HepG2 (cell line): ENCODE measurements around the gene NUDT22. TPM values are rescaled to one million over a fixed set of nuclear protein-coding genes. Genes with fewer than 3 reads are reported as not detected.

ENCODE experiments used
- CHD2 ChIP-seq: IDR thresholded peaks from 2 replicates; pipeline ENCODE4 v1.6.1; 2011; ENCODE audit warnings: low read depth, low read length, improper control_type of control experiment
- FOXA1 ChIP-seq, 2 experiments: fragments of 450-650 bp in 1 of 2; sonication (generic) in 1 of 2; formaldehyde crosslinking in 1 of 2; IDR thresholded peaks; 2 replicates each; pipeline versions ENCODE4 v1.4.0 to v1.6.1; 2016 to 2020; ENCODE audit warnings: missing genetic modification reagents in 1 of 2
- GABPB1 ChIP-seq: IDR thresholded peaks from 2 replicates; pipeline ENCODE4 v1.6.1; 2016; ENCODE audit warnings: mild to moderate bottlenecking, missing genetic modification reagents, moderate library complexity, missing compliant biosample characterization
- JUNB ChIP-seq: sonication (generic); formaldehyde crosslinking; IDR thresholded peaks from 2 replicates; pipeline ENCODE4 v1.8.0; 2022; ENCODE audit warnings: missing genetic modification reagents, mild to moderate bottlenecking, borderline replicate concordance
- MAZ ChIP-seq, 2 experiments: sonication (generic) in 1 of 2; formaldehyde crosslinking in 1 of 2; IDR thresholded peaks; 2 replicates each; pipeline versions ENCODE4 v1.5.0 to v1.6.1; 2012 to 2020; ENCODE audit warnings: low read depth in 2 of 2, mild to moderate bottlenecking in 2 of 2, borderline replicate concordance in 1 of 2, improper control_type of control experiment in 1 of 2, low read length in 1 of 2, missing genetic modification reagents in 1 of 2, moderate library complexity in 1 of 2
- MLXIP ChIP-seq: sonication (generic); formaldehyde crosslinking; IDR thresholded peaks from 2 replicates; pipeline ENCODE4 v1.9.0; 2021; ENCODE audit warnings: missing genetic modification reagents, borderline replicate concordance
- NR0B2 ChIP-seq: sonication (generic); formaldehyde crosslinking; IDR thresholded peaks from 2 replicates; pipeline ENCODE4 v1.4.0; 2020; ENCODE audit warnings: mild to moderate bottlenecking, missing genetic modification reagents
- PPARG ChIP-seq: conservative IDR thresholded peaks from 2 replicates; pipeline ENCODE4 v1.6.1; 2016; ENCODE audit warnings: missing biosample characterization, missing genetic modification reagents
- SIN3A ChIP-seq: IDR thresholded peaks from 2 replicates; pipeline ENCODE4 v1.6.1; 2011; ENCODE audit warnings: low read depth, mild to moderate bottlenecking, control low read depth, low read length, borderline replicate concordance
- SMAD9 ChIP-seq: sonication (generic); formaldehyde crosslinking; IDR thresholded peaks from 2 replicates; pipeline ENCODE4 v1.5.1; 2020; ENCODE audit warnings: mild to moderate bottlenecking, missing genetic modification reagents
- SMARCE1 ChIP-seq: fragments of 450-650 bp; IDR thresholded peaks from 2 replicates; pipeline ENCODE4 v1.6.1; 2017; ENCODE audit warnings: borderline replicate concordance
- SP5 ChIP-seq: IDR thresholded peaks from 2 replicates; pipeline ENCODE4 v1.6.1; 2016; ENCODE audit warnings: low read depth, borderline replicate concordance
- ZBTB1 ChIP-seq: sonication (generic); formaldehyde crosslinking; IDR thresholded peaks from 2 replicates; pipeline ENCODE4 v1.4.0; 2020; ENCODE audit warnings: missing genetic modification reagents, borderline replicate concordance
- ZNF235 ChIP-seq: sonication (generic); formaldehyde crosslinking; IDR thresholded peaks from 2 replicates; pipeline ENCODE4 v1.8.1; 2023; ENCODE audit warnings: mild to moderate bottlenecking, missing genetic modification reagents, borderline replicate concordance
- ZNF460 ChIP-seq: sonication (generic); formaldehyde crosslinking; IDR thresholded peaks from 2 replicates; pipeline ENCODE4 v1.5.1; 2020; ENCODE audit warnings: missing genetic modification reagents, mild to moderate bottlenecking, borderline replicate concordance
- ZNF589 ChIP-seq: sonication (generic); formaldehyde crosslinking; conservative IDR thresholded peaks from 2 replicates; pipeline ENCODE4 v1.8.0; 2022; ENCODE audit warnings: mild to moderate bottlenecking, moderate library complexity, missing genetic modification reagents
- ZNF724P ChIP-seq: sonication (generic); formaldehyde crosslinking; IDR thresholded peaks from 2 replicates; pipeline ENCODE4 v1.8.0; 2022; ENCODE audit warnings: missing genetic modification reagents, borderline replicate concordance
- ZNF772 ChIP-seq: sonication (generic); formaldehyde crosslinking; IDR thresholded peaks from 2 replicates; pipeline ENCODE4 v1.5.0; 2020; ENCODE audit warnings: mild to moderate bottlenecking, missing genetic modification reagents
- polyA plus RNA-seq, 8 experiments: library from polyadenylated mRNA; depleted of rRNA in 3 of 8; stranded (reverse) in 7 of 8; unstranded in 1 of 8; fragments of >200 nt; fragmentation: Illumina TruSeq in 4 of 8; extraction: Trizol in 4 of 8; gene quantifications; 2 replicates each; pipeline versions ENCODE4 v1.2.1 to v1.2.3, GENCODE V29; 2011 to 2016; ENCODE audit warnings: low read depth in 4 of 8, missing spikeins in 1 of 8, mixed read lengths in 1 of 8; ENCODE audit not compliant: insufficient read depth in 1 of 8
- total RNA-seq, 5 experiments: library from RNA; depleted of rRNA; stranded (reverse); fragments of >200 nt; fragmentation: Illumina TruSeq; extraction: Trizol; gene quantifications; 2 replicates each; pipeline ENCODE4 v1.2.3, GENCODE V29; 2016; ENCODE audit warnings: low read depth in 1 of 5
- TF ChIP-seq, protein P1 (sequence below): sonication (generic); formaldehyde crosslinking; conservative IDR thresholded peaks from 2 replicates; pipeline ENCODE4 v1.4.0; 2020; ENCODE audit warnings: mild to moderate bottlenecking, missing genetic modification reagents, moderate library complexity
- TF ChIP-seq, protein P2 (sequence below): sonication (generic); formaldehyde crosslinking; IDR thresholded peaks from 2 replicates; pipeline ENCODE4 v1.4.0; 2020; ENCODE audit warnings: mild to moderate bottlenecking, missing genetic modification reagents

The NUDT22 gene
- total and polyA plus RNA-seq, 2 of the 13 experiments (the other 11 are each of a cell fraction or from before 2014, with no cell fraction given) = 33.5 to 39.8 TPM

DNA sequence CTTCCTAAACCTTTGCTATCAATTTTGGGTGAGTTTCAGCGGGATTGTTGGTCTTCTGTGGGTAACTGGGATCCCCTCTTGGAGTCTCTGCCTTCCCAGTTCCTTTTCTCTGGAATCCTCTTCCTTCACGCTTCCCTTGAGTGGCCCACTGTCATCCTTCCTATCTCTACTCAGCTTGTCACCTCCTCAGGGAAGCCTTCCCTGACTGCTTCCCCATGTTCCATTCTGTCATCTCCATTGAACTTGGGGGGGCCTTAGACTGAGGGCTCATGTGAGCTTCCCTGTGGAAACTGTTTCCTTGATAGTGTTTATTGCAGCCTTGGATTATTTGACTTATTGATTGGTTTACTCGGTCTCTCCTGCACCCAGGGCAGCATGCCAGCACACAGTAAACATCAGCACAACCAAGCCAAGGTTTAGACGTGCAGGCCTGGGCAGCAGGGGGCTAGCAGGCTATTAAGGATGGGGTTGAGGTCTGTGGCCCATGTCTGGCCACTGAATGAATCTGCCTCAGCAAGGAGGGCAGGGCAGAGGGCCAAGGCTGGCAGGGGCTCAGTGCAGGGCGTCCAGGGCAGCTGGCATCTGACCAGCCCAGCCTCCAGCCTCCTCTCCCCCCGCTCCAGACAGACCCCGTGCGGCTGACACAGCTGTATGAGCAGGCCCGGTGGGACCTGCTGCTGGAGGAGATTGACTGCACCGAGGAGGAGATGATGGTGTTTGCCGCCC, 7.3 kb upstream of the NUDT22 start (continued):
- TF ChIP-seq, protein P1, sequence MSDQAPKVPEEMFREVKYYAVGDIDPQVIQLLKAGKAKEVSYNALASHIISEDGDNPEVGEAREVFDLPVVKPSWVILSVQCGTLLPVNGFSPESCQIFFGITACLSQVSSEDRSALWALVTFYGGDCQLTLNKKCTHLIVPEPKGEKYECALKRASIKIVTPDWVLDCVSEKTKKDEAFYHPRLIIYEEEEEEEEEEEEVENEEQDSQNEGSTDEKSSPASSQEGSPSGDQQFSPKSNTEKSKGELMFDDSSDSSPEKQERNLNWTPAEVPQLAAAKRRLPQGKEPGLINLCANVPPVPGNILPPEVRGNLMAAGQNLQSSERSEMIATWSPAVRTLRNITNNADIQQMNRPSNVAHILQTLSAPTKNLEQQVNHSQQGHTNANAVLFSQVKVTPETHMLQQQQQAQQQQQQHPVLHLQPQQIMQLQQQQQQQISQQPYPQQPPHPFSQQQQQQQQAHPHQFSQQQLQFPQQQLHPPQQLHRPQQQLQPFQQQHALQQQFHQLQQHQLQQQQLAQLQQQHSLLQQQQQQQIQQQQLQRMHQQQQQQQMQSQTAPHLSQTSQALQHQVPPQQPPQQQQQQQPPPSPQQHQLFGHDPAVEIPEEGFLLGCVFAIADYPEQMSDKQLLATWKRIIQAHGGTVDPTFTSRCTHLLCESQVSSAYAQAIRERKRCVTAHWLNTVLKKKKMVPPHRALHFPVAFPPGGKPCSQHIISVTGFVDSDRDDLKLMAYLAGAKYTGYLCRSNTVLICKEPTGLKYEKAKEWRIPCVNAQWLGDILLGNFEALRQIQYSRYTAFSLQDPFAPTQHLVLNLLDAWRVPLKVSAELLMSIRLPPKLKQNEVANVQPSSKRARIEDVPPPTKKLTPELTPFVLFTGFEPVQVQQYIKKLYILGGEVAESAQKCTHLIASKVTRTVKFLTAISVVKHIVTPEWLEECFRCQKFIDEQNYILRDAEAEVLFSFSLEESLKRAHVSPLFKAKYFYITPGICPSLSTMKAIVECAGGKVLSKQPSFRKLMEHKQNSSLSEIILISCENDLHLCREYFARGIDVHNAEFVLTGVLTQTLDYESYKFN (CRISPR knock-in tag) = peak; percentile 74
- TF ChIP-seq SP5 (CRISPR knock-in tag) (no peak), ZNF724P (no peak), CHD2 (no peak), GABPB1 (peak; percentile 14; the same call in 1 of the 2 replicates), ZNF772 (CRISPR knock-in tag) (no peak), PPARG (no peak), NR0B2 (CRISPR knock-in tag) (no peak), SIN3A (no peak), SMAD9 (CRISPR knock-in tag) (no peak), SMARCE1 (no peak), MLXIP (CRISPR knock-in tag) (no peak), ZNF235 (CRISPR knock-in tag) (no peak), ZBTB1 (CRISPR knock-in tag) (no peak), FOXA1 (IDR thresholded peaks at IDR 0.05) (no peak), FOXA1 (CRISPR knock-in tag; IDR thresholded peaks at IDR 0.05) (peak; percentile 52), ZNF589 (CRISPR knock-in tag) (no peak), JUNB (CRISPR knock-in tag) (no peak), MAZ (IDR thresholded peaks at IDR 0.05; ENCODE audit: borderline replicate concordance, low read depth, low read length) (no peak), MAZ (CRISPR knock-in tag; IDR thresholded peaks at IDR 0.05; ENCODE audit: low read depth) (no peak), ZNF460 (CRISPR knock-in tag) (no peak)
- TF ChIP-seq, protein P2, sequence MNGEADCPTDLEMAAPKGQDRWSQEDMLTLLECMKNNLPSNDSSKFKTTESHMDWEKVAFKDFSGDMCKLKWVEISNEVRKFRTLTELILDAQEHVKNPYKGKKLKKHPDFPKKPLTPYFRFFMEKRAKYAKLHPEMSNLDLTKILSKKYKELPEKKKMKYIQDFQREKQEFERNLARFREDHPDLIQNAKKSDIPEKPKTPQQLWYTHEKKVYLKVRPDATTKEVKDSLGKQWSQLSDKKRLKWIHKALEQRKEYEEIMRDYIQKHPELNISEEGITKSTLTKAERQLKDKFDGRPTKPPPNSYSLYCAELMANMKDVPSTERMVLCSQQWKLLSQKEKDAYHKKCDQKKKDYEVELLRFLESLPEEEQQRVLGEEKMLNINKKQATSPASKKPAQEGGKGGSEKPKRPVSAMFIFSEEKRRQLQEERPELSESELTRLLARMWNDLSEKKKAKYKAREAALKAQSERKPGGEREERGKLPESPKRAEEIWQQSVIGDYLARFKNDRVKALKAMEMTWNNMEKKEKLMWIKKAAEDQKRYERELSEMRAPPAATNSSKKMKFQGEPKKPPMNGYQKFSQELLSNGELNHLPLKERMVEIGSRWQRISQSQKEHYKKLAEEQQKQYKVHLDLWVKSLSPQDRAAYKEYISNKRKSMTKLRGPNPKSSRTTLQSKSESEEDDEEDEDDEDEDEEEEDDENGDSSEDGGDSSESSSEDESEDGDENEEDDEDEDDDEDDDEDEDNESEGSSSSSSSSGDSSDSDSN (CRISPR knock-in tag) = no peak
